ENCODE measurements around the gene CCNF. TPM values are rescaled to one million over a fixed set of nuclear protein-coding genes. Genes with fewer than 3 reads are reported as not detected.
"Not testable (repeated sequence)": the region's sequence is repeated elsewhere in the genome, so short reads cannot be mapped to it uniquely, and the experiment has no call there.

The CCNF gene
- total and polyA plus RNA-seq, 7 experiments from 2014 or later: 0.41 to 50.1 (median 3.4) TPM

DNA sequence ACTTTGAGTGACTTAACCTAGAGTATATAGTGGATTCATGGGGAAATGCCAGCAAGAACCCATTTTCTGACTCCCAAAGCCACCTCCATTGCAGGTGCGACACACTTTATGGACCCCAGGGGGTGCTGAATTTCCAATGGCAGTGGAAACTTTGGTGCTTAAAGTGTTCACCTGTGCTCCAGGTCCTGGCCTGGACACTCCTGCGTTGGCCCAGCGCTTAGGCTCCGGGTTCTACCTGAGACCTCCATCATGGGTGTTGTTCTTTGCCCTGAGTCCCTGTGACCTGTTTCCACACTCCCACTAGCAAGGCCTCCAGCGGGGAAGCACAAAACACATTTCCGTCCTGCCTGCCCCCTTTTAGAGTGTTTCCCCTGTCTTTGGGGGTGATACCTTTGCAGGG is 3.0 kb downstream of the CCNF start:
- intact Hi-C loops (cut with micrococcal nuclease): no loop called here
- DNase-seq (no peak), ATAC-seq (no peak)
- H3K27ac ChIP-seq (ENCODE audit: low read depth, low read length): no peak overlapping the region
- H3K4me3 ChIP-seq (ENCODE audit: low read length): no peak overlapping the region
- no peaks in the 10 kb centered on the region for H3K27me3 ChIP-seq (ENCODE audit: control insufficient read depth in 2 of 2, insufficient read depth in 2 of 2, low read length in 2 of 2)
- peaks cover 12 to 35% (median 19%) of the 10 kb centered on the region in 7 donors for H3K4me1 Mint-ChIP-seq
- ChIA-PET POLR2A (no interaction called here), CTCF (no interaction called here)
- no peak overlapping the region for H3K27ac Mint-ChIP-seq
- peaks cover 0 to 25% (median 4%) of the 10 kb centered on the region in 5 donors for H3K36me3 Mint-ChIP-seq
- H3K27me3 Mint-ChIP-seq: no peaks in the 10 kb centered on the region
- peaks cover 0 to 21% (median 0%) of the 10 kb centered on the region in 3 experiments for H3K36me3 ChIP-seq (ENCODE audit: control insufficient read depth in 2 of 3, insufficient read depth in 3 of 3, low read length in 3 of 3)
- peaks cover 5 to 10% of the 10 kb centered on the region in 2 donors for H3K4me1 ChIP-seq (ENCODE audit: control insufficient read depth in 2 of 2, insufficient read depth in 2 of 2, low read length in 2 of 2)
- no peak overlapping the region for H3K4me3 Mint-ChIP-seq
- no peaks in the 10 kb centered on the region for H3K9me3 Mint-ChIP-seq
- H3K9me3 ChIP-seq (ENCODE audit: control insufficient read depth in 2 of 3, low read length in 3 of 3): no peaks in the 10 kb centered on the region

DNA sequence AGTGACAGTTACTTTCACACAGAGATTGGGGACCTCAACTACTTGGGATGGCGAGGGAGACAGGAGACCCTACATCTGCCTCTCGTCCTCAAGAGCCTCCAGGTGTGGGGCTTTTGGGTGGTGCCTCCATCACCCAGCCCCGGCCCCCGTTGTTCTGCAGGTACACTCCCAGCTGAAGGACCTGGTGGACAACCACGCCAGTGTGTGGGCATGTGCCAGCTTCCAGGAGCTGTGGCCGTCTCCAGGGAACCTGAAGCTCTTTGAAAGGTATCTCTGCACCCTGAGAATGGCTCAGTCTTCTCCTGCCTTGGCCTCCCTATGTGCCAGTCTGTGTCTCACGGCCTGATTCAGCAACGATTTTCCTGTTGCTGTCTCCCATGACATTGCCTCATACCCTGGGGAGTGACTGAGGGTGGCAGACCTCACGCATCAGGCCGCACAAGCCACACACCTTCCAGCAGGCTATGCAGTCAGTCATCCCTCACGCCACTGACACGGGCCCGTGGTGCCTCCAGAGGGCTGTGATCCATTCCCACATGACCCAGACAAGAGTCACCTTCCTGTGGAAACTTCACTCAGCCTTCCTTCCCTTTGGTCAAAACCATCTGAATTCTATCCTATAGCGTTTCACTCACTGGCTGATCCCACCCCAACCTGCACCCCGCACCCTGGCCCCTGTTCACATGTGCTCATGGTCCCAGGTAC is 3.7 kb downstream of the CCNF start:
- POLR2A ChIA-PET: no interaction called here
- H3K27ac ChIP-seq (ENCODE audit: low read depth, low read length): no peak overlapping the region
- ATAC-seq: no peak

DNA sequence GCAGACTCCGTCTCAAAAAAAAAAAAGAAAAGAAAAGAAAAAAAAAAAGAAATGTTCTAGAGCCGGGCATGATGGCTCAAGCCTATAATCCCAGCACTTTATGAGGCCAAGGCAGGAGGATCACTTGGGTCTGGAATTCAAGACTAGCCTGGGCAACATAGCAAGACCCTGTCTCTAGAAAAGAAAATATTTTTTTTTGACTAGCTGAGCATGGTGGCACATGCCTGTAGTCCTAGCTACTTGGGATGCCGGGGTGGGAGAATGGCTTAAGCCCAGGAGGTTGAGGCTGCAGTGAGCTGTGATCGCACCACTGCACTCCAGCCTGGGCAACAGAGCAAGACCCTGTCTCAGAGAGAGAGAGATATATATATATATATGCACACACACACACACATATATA is 6.0 kb downstream of the CCNF start:
- POLR2A ChIA-PET: not testable (repeated sequence)

More for the DNA sequence above, 3.7 kb downstream of the CCNF start:
- Histone ChIP-seq H3K36me3 (ENCODE audit: control insufficient read depth in 2 of 3, insufficient read depth in 3 of 3, low read length in 3 of 3) (peaks cover 0 to 21% (median 0%) of the 10 kb centered on the region in 3 experiments), H3K4me1 (ENCODE audit: control insufficient read depth in 2 of 2, insufficient read depth in 2 of 2, low read length in 2 of 2) (peaks cover 5 to 10% of the 10 kb centered on the region in 2 donors), H3K9me3 (ENCODE audit: control insufficient read depth in 2 of 3, low read length in 3 of 3) (no peaks in the 10 kb centered on the region), H3K27me3 (ENCODE audit: control insufficient read depth in 2 of 2, insufficient read depth in 2 of 2, low read length in 2 of 2) (no peaks in the 10 kb centered on the region), H3K4me3 (ENCODE audit: low read length) (no peak overlapping the region)
- no peaks in the 10 kb centered on the region for H3K9me3 Mint-ChIP-seq
- no peaks in the 10 kb centered on the region for H3K27me3 Mint-ChIP-seq
- DNase-seq: no peak
- intact Hi-C loops (cut with micrococcal nuclease): no loop called here
- H3K4me3 Mint-ChIP-seq: no peak overlapping the region
- H3K27ac Mint-ChIP-seq: no peak overlapping the region
- peaks cover 11 to 29% (median 14%) of the 10 kb centered on the region in 7 donors for H3K4me1 Mint-ChIP-seq
- CTCF ChIA-PET: no interaction called here
- peaks cover 0 to 29% (median 4%) of the 10 kb centered on the region in 5 donors for H3K36me3 Mint-ChIP-seq

DNA sequence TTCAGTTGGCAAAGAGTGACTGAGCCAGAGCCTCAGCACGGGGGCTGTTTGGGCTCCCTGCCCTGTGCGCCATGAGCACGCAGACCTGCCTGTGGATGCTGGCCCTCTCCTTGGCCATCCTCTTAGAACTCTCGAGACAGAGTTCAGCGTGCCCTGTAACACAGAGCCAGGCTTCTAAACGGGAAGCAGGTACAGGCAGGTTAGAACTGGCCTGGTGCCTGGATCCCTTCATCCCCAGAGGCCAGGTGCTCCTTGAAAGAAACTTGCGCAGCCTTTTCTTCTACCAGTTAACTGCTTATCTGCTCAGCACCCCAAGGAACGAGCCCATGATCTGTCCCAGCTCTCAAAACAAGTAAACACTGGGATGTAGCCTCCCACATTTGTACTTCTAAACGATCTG is 6.9 kb downstream of the CCNF start:
- Histone ChIP-seq H3K4me3 (ENCODE audit: low read length) (no peak overlapping the region), H3K36me3 (ENCODE audit: control insufficient read depth in 2 of 3, insufficient read depth in 3 of 3, low read length in 3 of 3) (peaks cover 0 to 23% (median 0%) of the 10 kb centered on the region in 3 experiments), H3K4me1 (ENCODE audit: control insufficient read depth in 2 of 2, insufficient read depth in 2 of 2, low read length in 2 of 2) (no peaks in the 10 kb centered on the region), H3K27ac (ENCODE audit: low read depth, low read length) (no peak overlapping the region), H3K9me3 (ENCODE audit: control insufficient read depth in 2 of 3, low read length in 3 of 3) (no peaks in the 10 kb centered on the region), H3K27me3 (ENCODE audit: control insufficient read depth in 2 of 2, insufficient read depth in 2 of 2, low read length in 2 of 2) (no peaks in the 10 kb centered on the region)
- peaks cover 0 to 21% (median 6%) of the 10 kb centered on the region in 7 donors for H3K4me1 Mint-ChIP-seq
- DNase-seq (no peak), ATAC-seq (no peak)
- no peak overlapping the region for H3K27ac Mint-ChIP-seq
- H3K36me3 Mint-ChIP-seq: peaks cover 0 to 33% (median 4%) of the 10 kb centered on the region in 5 donors
- POLR2A ChIA-PET: no interaction called here
- CTCF ChIA-PET: no interaction called here
- H3K27me3 Mint-ChIP-seq: no peaks in the 10 kb centered on the region
- intact Hi-C loops (cut with micrococcal nuclease): no loop called here
- no peaks in the 10 kb centered on the region for H3K9me3 Mint-ChIP-seq
- no peak overlapping the region for H3K4me3 Mint-ChIP-seq

More for the DNA sequence above, 6.0 kb downstream of the CCNF start:
- DNase-seq; H3K4me1 ChIP-seq (ENCODE audit: control insufficient read depth in 2 of 2, insufficient read depth in 2 of 2, low read length in 2 of 2); intact Hi-C loops (cut with micrococcal nuclease); H3K27ac Mint-ChIP-seq; H3K4me3 ChIP-seq (ENCODE audit: low read length); ATAC-seq; H3K27me3 ChIP-seq (ENCODE audit: control insufficient read depth in 2 of 2, insufficient read depth in 2 of 2, low read length in 2 of 2); H3K4me3 Mint-ChIP-seq; H3K9me3 ChIP-seq (ENCODE audit: control insufficient read depth in 2 of 3, low read length in 3 of 3); H3K27ac ChIP-seq (ENCODE audit: low read depth, low read length); H3K27me3 Mint-ChIP-seq; H3K9me3 Mint-ChIP-seq: not testable (repeated sequence)
- H3K36me3 ChIP-seq (ENCODE audit: control insufficient read depth in 2 of 3, insufficient read depth in 3 of 3, low read length in 3 of 3): peaks cover 0 to 23% (median 0%) of the 10 kb centered on the region in 3 experiments
- Mint-ChIP-seq H3K4me1 (peaks cover 3 to 29% (median 12%) of the 10 kb centered on the region in 7 donors), H3K36me3 (peaks cover 0 to 35% (median 4%) of the 10 kb centered on the region in 5 donors)
- CTCF ChIA-PET: interaction anchor here (0.7 kb wide), 1 partner anchor 12 kb away, joined by 3 read pairs; no protein-coding TSS in a partner anchor

DNA sequence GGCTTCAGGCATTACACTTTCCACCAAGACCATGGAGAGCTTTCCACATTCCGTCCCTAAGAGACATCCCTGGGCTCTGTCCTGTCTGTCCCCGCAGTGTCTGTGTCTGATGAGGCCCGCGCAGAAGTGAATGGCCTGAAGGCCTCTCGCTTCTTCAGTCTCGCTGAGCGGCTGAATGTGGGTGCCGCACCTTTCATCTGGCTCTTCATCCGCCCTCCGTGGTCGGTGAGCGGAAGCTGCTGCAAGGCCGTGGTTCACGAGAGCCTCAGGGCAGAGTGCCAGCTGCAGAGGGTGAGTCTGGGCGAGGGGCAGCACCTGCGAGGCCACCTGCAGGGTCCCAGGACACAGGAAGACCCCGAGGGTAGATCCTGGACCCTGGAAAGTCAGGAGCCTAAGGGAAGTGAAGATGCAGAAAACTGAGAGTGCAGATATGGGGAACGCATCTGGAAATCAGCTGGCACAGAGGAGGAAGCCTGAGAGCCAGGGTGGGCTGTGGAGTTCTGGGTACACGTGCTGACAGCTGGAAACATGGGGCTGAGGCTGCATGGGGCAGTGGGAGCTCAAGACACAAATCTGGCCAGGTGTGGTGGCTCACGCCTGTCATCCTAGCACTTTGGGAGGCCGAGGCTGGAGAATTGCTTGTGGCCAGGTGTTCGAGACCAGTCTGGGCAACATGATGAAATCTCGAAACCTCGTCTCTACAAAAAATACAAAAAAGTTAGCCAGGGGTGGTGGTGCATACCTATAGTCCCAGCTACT is 8.0 kb downstream of the CCNF start:
- Histone ChIP-seq H3K4me3 (ENCODE audit: low read length) (no peak overlapping the region), H3K27ac (ENCODE audit: low read depth, low read length) (no peak overlapping the region), H3K4me1 (ENCODE audit: control insufficient read depth in 2 of 2, insufficient read depth in 2 of 2, low read length in 2 of 2) (no peaks in the 10 kb centered on the region), H3K27me3 (ENCODE audit: control insufficient read depth in 2 of 2, insufficient read depth in 2 of 2, low read length in 2 of 2) (no peaks in the 10 kb centered on the region), H3K9me3 (ENCODE audit: control insufficient read depth in 2 of 3, low read length in 3 of 3) (no peaks in the 10 kb centered on the region), H3K36me3 (ENCODE audit: control insufficient read depth in 2 of 3, insufficient read depth in 3 of 3, low read length in 3 of 3) (peaks cover 0 to 23% (median 0%) of the 10 kb centered on the region in 3 experiments)
- ChIA-PET POLR2A (no interaction called here), CTCF (interaction anchor here (0.5 kb wide), 1 partner anchor 67 kb away, joined by 5 read pairs; no protein-coding TSS in a partner anchor)
- Mint-ChIP-seq H3K27ac (no peak overlapping the region), H3K36me3 (peaks cover 0 to 35% (median 4%) of the 10 kb centered on the region in 5 donors), H3K4me1 (peaks cover 0 to 18% (median 6%) of the 10 kb centered on the region in 7 donors), H3K9me3 (no peaks in the 10 kb centered on the region), H3K27me3 (no peaks in the 10 kb centered on the region), H3K4me3 (no peak overlapping the region)
- ATAC-seq (no peak), DNase-seq (no peak)
- intact Hi-C loops (cut with micrococcal nuclease): no loop called here

DNA sequence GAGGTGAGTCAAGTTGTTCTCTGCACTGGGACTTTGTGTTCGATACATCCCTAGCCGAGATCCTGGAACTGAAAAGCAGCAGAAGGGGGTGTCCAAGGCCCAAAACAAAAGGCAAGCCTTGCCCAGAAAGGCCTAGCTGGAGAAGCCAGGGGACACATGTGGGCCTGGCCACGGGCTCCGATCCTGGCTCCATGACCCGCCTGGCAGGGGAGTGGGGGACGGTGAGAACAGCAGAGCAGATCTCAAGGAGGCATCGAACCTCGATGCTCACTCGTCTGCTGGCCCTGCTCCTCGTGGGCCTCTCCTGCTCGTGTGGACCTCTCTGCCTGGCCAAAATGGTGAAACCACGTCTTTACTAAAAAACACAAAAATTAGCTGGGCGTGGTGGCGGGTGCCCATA is 8.9 kb downstream of the CCNF start:
- Mint-ChIP-seq H3K4me1 (peaks cover 0 to 13% (median 6%) of the 10 kb centered on the region in 7 donors), H3K9me3 (no peaks in the 10 kb centered on the region), H3K27ac (no peak overlapping the region), H3K27me3 (no peaks in the 10 kb centered on the region), H3K36me3 (peaks cover 0 to 33% (median 0%) of the 10 kb centered on the region in 5 donors), H3K4me3 (no peak overlapping the region)
- ATAC-seq: no peak
- Histone ChIP-seq H3K36me3 (ENCODE audit: control insufficient read depth in 2 of 3, insufficient read depth in 3 of 3, low read length in 3 of 3) (peaks cover 0 to 21% (median 0%) of the 10 kb centered on the region in 3 experiments), H3K27ac (ENCODE audit: low read depth, low read length) (no peak overlapping the region), H3K27me3 (ENCODE audit: control insufficient read depth in 2 of 2, insufficient read depth in 2 of 2, low read length in 2 of 2) (no peaks in the 10 kb centered on the region), H3K4me3 (ENCODE audit: low read length) (no peak overlapping the region), H3K9me3 (ENCODE audit: control insufficient read depth in 2 of 3, low read length in 3 of 3) (no peaks in the 10 kb centered on the region), H3K4me1 (ENCODE audit: control insufficient read depth in 2 of 2, insufficient read depth in 2 of 2, low read length in 2 of 2) (no peaks in the 10 kb centered on the region)
- intact Hi-C loops (cut with micrococcal nuclease): no loop called here
- CTCF ChIA-PET: no interaction called here
- no peak for DNase-seq
- POLR2A ChIA-PET: no interaction called here

All from naive thymus-derived CD4-positive, alpha-beta T cell (primary cell).